HG02642 (cell line): ENCODE measurements around the gene PRMT6.
"Not testable (repeated sequence)": the region's sequence is repeated elsewhere in the genome, so short reads cannot be mapped to it uniquely, and the experiment has no call there.

Experiments
- ATAC-seq: cut with Tn5 transposase; IDR thresholded peaks from one replicate; pipeline ENCODE4 v1.9.1; 2021; ENCODE audit warnings: mild to moderate bottlenecking; ENCODE audit not compliant: unreplicated experiment, poor library complexity

PRMT6 gene

DNA sequence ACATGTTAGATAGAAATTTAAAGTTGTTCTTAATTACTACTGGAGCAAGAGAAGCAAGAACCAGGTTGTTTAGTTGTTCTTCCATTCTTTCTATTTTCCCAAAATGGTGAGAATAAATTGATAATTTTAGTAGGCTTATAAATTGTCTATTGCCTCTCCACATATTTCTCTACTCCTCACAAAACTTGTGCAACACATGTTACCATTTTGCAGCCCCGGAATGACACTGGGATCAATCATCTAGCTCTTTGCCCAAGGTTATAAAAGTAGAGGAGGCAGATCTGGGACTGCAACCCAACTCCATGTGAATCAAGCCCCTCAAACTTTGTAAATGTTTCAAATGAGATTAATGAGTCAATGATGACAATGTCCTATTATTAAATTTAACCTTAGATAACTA lies 34.9 kb downstream of the PRMT6 start:
- no peak for ATAC-seq

DNA sequence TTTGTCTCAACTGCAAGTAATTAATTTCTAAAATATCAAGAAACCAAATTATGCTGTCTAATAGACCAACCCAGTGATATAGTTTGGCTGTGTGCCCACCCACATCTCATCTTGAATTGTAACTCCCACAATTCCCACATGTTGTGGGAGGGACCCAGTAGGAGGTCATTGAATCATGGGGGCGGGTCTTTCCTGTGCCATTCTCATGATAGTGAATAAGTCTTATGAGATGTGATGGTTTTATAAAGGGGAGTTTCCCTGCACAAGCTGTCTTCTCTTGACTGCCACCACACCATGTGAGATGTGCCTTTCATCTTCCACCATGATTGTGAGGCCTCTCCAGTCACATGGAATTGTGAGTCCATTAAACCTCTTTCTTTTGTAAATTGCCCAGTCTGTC lies 36.9 kb downstream of the PRMT6 start:
- ATAC-seq: not testable (repeated sequence)

DNA sequence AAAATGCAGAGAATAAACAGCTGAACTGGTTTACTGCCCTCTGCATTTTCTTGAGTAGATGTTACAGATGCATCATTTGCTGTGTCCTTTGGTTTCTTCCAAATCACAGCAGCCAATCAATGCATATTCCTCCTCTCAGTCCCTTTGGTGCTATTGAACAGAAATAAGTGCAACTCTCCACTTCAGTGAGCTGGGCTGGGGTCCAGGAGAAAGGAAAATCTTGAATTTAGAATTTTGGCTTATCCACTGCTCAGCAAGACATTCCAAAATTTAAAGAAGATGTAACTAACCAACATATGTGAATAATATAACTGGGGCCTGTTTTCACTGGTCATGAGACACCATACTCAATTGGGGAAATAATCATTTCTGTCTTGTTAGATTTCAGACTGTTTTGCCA lies 39.2 kb downstream of the PRMT6 start:
- no peak for ATAC-seq

DNA sequence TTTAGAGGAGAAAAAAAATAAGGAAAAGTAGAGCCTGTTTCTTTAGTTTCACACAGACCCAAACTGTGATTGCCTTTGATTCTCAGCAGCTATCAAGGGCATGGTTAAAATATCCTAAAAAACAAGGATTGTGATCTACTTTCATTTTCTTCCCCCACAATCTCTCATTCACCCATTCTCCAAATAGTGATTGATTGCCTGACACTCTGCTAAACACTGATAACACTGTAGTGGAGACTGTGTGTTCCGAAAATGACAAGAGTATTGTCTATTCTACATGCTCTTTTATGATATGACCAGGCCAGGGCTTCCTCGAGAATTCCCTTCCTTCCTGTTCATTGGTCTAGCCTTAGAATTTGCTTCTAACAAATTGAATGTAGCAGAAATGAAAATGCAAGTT lies 40.2 kb downstream of the PRMT6 start:
- no peak for ATAC-seq

DNA sequence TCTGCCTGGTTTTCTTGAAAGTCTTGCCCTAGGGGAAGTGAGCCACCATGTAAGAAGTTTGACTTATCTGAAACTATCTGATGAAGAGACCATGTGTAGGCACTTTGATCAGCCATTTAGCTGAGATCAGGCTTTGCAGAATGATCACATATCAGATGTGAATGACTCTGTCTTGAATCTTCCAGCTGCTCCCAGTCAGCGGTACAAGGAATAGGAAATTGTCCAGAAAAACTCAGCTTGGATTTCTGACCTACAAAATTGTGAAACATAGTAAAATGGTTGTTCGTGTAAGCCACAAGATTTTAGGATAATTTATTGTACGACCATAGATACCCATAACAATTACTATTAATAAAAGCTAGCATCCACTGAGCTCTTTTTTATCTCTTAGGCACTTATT lies 42.5 kb downstream of the PRMT6 start:
- ATAC-seq: no peak

DNA sequence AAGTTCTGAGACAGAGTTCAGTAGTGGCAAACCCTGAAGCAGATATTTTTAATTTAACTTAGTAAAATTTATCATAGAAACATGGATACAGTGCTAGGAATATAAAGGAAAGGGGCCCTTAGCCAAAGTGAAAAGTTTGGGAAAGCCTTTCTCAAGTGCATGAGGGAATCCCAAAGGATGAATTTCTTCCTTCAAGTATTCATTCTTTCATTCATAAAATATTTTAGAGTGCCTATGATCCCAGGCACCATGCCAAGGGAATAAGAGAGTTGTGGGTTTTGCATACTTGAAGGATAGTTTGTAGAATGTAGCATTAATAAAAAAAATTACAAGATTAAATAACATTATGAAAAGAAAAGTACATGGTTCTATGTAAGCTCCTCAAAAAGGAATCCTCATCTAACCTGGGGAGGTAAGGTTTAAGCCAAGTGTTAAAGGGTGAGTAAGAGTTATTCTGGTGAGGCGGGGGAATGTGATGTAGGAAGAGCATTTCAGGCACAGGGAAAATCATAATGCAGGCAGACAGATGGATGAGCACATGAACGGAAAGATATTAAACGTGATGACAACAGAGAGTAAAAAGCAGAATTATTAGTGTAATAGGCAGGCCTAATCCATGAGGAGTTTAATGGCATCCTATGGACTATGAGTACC lies 44.0 kb downstream of the PRMT6 start:
- ATAC-seq: no peak

DNA sequence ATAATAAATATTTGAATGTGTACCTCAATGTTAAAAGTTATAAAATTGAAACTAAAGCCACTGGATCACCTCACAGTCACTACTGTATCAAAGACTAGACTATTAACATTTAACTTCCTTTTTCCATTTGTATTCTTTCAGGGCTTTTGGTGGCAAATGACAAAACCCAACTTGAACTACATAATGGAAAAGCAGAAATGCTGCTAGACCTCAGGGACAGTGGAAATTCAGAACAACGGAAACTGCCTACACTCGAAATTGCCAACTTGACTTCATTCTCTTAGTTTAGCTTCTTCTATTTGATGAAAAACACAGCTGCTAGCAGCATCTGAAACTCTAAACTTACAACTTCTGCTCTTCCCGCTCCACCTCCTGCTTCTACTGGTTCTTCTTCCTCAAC lies 49.4 kb downstream of the PRMT6 start:
- no peak for ATAC-seq
